Psoas muscle (tissue), 8 donors: ENCODE results near the gene SRGAP3. TPM values are rescaled to one million over a fixed set of nuclear protein-coding genes. Genes with fewer than 3 reads are reported as not detected.

ENCODE experiments used
- ATAC-seq, 4 donors: fragments of 200-7000 bp; cut with Tn5 transposase; one replicate each; pipeline ENCODE4 v1.9.1; 2020; ENCODE audit warnings: moderate library complexity in 3 of 4, mild to moderate bottlenecking in 2 of 4
- DNase-seq, 2 donors: peaks; one replicate each; pipeline ENCODE4 v3.0.0-alpha.2; 2020
- H3K27ac ChIP-seq: fragments of 200-600 bp; one replicate; pipeline ENCODE4 v1.8.0; 2022
- H3K27me3 ChIP-seq, 3 donors: fragments of 200-600 bp in 1 of 3; one replicate each; pipeline versions ENCODE4 v1.6.1 to v1.8.0; 2013 to 2022; ENCODE audit warnings: low read length in 2 of 3, mild to moderate bottlenecking in 2 of 3, moderate library complexity in 1 of 3; ENCODE audit not compliant: insufficient read depth in 3 of 3
- H3K36me3 ChIP-seq, 2 donors: fragments of 200-600 bp in 1 of 2; one replicate each; pipeline versions ENCODE4 v1.6.1 to v1.8.0; 2013 to 2022; ENCODE audit warnings: low read depth in 1 of 2, mild to moderate bottlenecking in 1 of 2, moderate library complexity in 1 of 2; ENCODE audit not compliant: insufficient read depth in 1 of 2
- H3K4me1 ChIP-seq: fragments of 200-600 bp; one replicate; pipeline ENCODE4 v1.8.0; 2022
- H3K4me3 ChIP-seq: fragments of 200-600 bp; one replicate; pipeline ENCODE4 v1.8.0; 2022; ENCODE audit warnings: mild to moderate bottlenecking
- H3K9me3 ChIP-seq: fragments of 200-600 bp; one replicate; pipeline ENCODE4 v1.8.0; 2022
- CTCF ChIP-seq: fragments of 200-600 bp; IDR thresholded peaks from one replicate; pipeline ENCODE4 v1.8.0; 2022; ENCODE audit warnings: antibody characterized with exemption
- WGBS, 3 donors: extraction: QIAGEN DNeasy Blood & Tissue Kit; methylation state at CpG; one replicate each; pipeline versions ENCODE4 v1.1.6 to v1.1.7; 2013; 5-methylcytosine and 5-hydroxymethylcytosine counted together
- intact Hi-C, 2 donors: fragments of 100-400 bp; cut with DNase I; formaldehyde crosslinking; loops; one replicate each; pipeline versions ENCODE4 v1.11.0 to v1.14.2; 2022
- polyA plus RNA-seq, 3 donors: library from polyadenylated mRNA; stranded (reverse); fragments of 200-250 nt; gene quantifications; one replicate each; pipeline ENCODE4 v1.2.3, GENCODE V29; 2013
- total RNA-seq, 4 donors: library from RNA; stranded (reverse); fragmentation: NEBNext Ultra II Directional in 2 of 4; extraction: Animal tissue kit (Norgen Biotek cat#: 25700) in 2 of 4; gene quantifications; one replicate each; pipeline versions ENCODE4 v1.2.1 to v1.2.4, GENCODE V29; 2021 to 2023
- donor health status: healthy with polysubstance abuse.
- donor health status: DM: no; HTN: no; CAD: no; lungs with moderate emphysema.
- donor health status: Bipolar disorder and iron deficiency.
- donor health status: healthy.
- donor health status: DM: yes; HTN: yes; CAD: no.
- donor health status: DM: no; HTN: no; CAD: no.
- donor health status: DM: no; HTN: no; CAD: no.
- donor health status: DM: yes; HTN: yes; CAD: no.

The SRGAP3 gene
- total and polyA plus RNA-seq, 7 donors, result 0.77 to 7.6 (median 1.9) TPM

GRCh38 chr3:9013782-9014563, 235.5 kb downstream of the SRGAP3 start:
- no peaks in the 10 kb centered on the region for H3K27me3 ChIP-seq
- intact Hi-C loops, result no loop called here
- DNase-seq, result no peak
- no peak overlapping the region for H3K4me3 ChIP-seq
- peaks cover 0 to 9% of the 10 kb centered on the region in 2 donors for H3K36me3 ChIP-seq
- no peaks in the 10 kb centered on the region for H3K4me1 ChIP-seq
- no peak for ATAC-seq
- no peak for TF ChIP-seq CTCF
- no peak overlapping the region for H3K27ac ChIP-seq
- 88 to 89% (median 88%) methylated on average over 15 of the region's 15 CpGs for WGBS, 3 donors
- no peaks in the 10 kb centered on the region for H3K9me3 ChIP-seq

DNA sequence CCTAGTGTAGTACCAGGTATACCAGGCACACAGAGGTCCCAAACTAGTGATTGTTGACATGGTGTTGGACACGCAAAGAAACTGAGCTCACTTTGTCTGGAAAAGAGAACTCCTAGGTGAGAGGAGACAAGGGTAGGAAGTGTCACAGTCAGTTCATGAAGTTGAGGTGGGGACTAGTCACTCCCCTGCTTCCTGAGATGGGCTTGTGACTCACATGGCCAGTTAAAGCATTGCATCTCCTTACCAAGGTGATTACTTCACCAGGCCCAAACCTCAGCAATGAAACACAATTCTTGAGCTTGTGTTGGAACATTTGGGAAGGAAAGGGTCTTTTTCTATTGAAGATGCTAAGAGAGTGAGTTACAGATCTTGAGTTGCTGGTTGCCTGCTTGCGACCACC, 236.9 kb downstream of the SRGAP3 start:
- WGBS, 3 donors, result 93 to 100% (median 98%) methylated on average over 2 of the region's 2 CpGs
- H3K9me3 ChIP-seq, result no peaks in the 10 kb centered on the region
- DNase-seq (no peak), ATAC-seq (no peak)
- H3K4me1 ChIP-seq, result no peaks in the 10 kb centered on the region
- intact Hi-C loops, result no loop called here
- no peak overlapping the region for H3K27ac ChIP-seq
- no peak for TF ChIP-seq CTCF
- H3K36me3 ChIP-seq, result peaks cover 0 to 9% of the 10 kb centered on the region in 2 donors
- no peak overlapping the region for H3K4me3 ChIP-seq
- no peaks in the 10 kb centered on the region for H3K27me3 ChIP-seq

- Histone ChIP-seq H3K4me1 (no peaks in the 10 kb centered on the region), H3K9me3 (no peaks in the 10 kb centered on the region), H3K4me3 (no peak overlapping the region), H3K27ac (no peak overlapping the region), H3K27me3 (no peaks in the 10 kb centered on the region), H3K36me3 (peaks cover 0 to 9% of the 10 kb centered on the region in 2 donors)
- DNase-seq (no peak), ATAC-seq (no peak)
- intact Hi-C loops, result no loop called here
- 95 to 97% (median 96%) methylated on average over 11 of the region's 11 CpGs for WGBS, 3 donors
- no peak for TF ChIP-seq CTCF
Observed at GRCh38 chr3:9009976-9010545, 239.4 kb downstream of the SRGAP3 start.

DNA sequence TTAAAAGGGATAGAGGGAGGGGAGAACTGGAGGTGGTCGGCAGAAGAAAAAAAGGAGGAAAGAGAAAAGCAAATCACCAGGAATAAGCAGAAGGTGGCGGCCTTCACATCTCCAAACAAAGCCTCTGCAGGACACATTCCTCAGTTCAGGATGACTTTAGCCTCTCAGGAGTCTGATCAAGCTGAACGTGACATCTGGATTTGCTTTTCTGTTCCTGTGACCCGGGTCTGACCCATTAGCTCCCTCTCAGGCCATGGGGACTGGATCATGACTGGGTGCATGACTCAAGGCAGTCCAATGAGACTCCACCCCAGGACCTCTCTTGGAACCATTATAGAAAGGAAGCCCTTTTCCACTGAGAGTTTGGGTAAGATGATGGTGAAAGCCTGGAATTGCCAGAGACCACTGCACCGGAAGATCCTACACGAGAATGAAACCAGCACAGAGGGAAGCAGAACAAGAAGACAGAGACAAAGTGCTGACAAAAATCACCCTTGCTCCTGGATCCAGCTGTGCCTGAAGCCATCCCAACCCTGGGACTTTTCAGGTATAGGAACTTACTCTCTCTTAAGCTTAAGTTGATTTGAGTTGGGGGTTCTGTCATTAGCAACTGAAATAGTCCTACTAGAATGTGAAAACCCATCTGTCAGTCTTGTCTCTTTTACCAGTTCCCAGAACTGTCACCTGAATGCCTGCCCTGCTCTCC, 240.7 kb downstream of the SRGAP3 start:
- no peak for TF ChIP-seq CTCF
- no peaks in the 10 kb centered on the region for H3K9me3 ChIP-seq
- ATAC-seq, result no peak
- 58 to 66% (median 61%) methylated on average over 6 of the region's 6 CpGs for WGBS, 3 donors
- DNase-seq, result no peak
- peaks cover 0 to 9% of the 10 kb centered on the region in 2 donors for H3K36me3 ChIP-seq
- H3K27ac ChIP-seq, result no peak overlapping the region
- no peaks in the 10 kb centered on the region for H3K27me3 ChIP-seq
- intact Hi-C loops, result no loop called here
- no peaks in the 10 kb centered on the region for H3K4me1 ChIP-seq
- H3K4me3 ChIP-seq, result no peak overlapping the region
